HG03159 (cell line): ENCODE results near the gene CHEK2.
A peak's percentile ranks its signal among the peaks of the same experiment; 100 is the strongest.
"Not testable (repeated sequence)": the region's sequence is repeated elsewhere in the genome, so short reads cannot be mapped to it uniquely, and the experiment has no call there.

Source experiments
- ATAC-seq: cut with Tn5 transposase; IDR thresholded peaks from one replicate; pipeline ENCODE4 v1.9.1; 2021; ENCODE audit warnings: mild to moderate bottlenecking, moderate library complexity; ENCODE audit not compliant: unreplicated experiment

Gene CHEK2

GRCh38 chr22:28741785-28742561 lies at the start of gene CHEK2, which contains the start of gene HSCB:
CHEK2 (minus strand) TSS chr22:28741820; CDS start chr22:28734721, 7,099 bp downstream.
HSCB (plus strand) TSS chr22:28742039; CDS start chr22:28742096, 57 bp downstream.
- ATAC-seq: peak; percentile 92

- ATAC-seq: no peak
Observed at GRCh38 chr22:28791124-28791523, 49.5 kb upstream of the CHEK2 start.

- ATAC-seq: no peak
Observed at GRCh38 chr22:28788601-28789000, 47.0 kb upstream of the CHEK2 start.

- no peak for ATAC-seq
Observed at GRCh38 chr22:28783786-28784671, 42.4 kb upstream of the CHEK2 start.

- no peak for ATAC-seq
Observed at GRCh38 chr22:28780296-28780695, 38.7 kb upstream of the CHEK2 start.

GRCh38 chr22:28779833-28780232 lies 38.2 kb upstream of the CHEK2 start:
- ATAC-seq: no peak

- ATAC-seq: no peak
Observed at GRCh38 chr22:28774378-28774777, 32.8 kb upstream of the CHEK2 start.

GRCh38 chr22:28773461-28773867 lies 31.8 kb upstream of the CHEK2 start:
- ATAC-seq: peak; percentile 28

- peak; percentile 85 for ATAC-seq
Observed at GRCh38 chr22:28772633-28773460, 31.2 kb upstream of the CHEK2 start, which contains the start of gene CCDC117. CCDC117 (plus strand) TSS chr22:28772695; CDS start chr22:28772850, 155 bp downstream.

GRCh38 chr22:28771195-28771791 lies 29.7 kb upstream of the CHEK2 start:
- no peak for ATAC-seq

- ATAC-seq: no peak
Observed at GRCh38 chr22:28769394-28770085, 27.9 kb upstream of the CHEK2 start.

- no peak for ATAC-seq
Observed at GRCh38 chr22:28768701-28769393, 27.2 kb upstream of the CHEK2 start.

GRCh38 chr22:28766628-28767027 lies 25.0 kb upstream of the CHEK2 start:
- ATAC-seq: no peak

GRCh38 chr22:28762000-28762399 lies 20.4 kb upstream of the CHEK2 start:
- not testable (repeated sequence) for ATAC-seq

GRCh38 chr22:28761449-28761755 lies 19.8 kb upstream of the CHEK2 start:
- no peak for ATAC-seq

- ATAC-seq: no peak
Observed at GRCh38 chr22:28759861-28760560, 18.4 kb upstream of the CHEK2 start.

- not testable (repeated sequence) for ATAC-seq
Observed at GRCh38 chr22:28754512-28754911, 12.9 kb upstream of the CHEK2 start.

GRCh38 chr22:28750471-28750881 lies 8.9 kb upstream of the CHEK2 start:
- ATAC-seq: no peak

- no peak for ATAC-seq
Observed at GRCh38 chr22:28743852-28744251, 2.2 kb upstream of the CHEK2 start.
